Right lobe of liver (tissue), 6 donors: Measurements from ENCODE around the gene FNDC8. TPM values are rescaled to one million over a fixed set of nuclear protein-coding genes. Genes with fewer than 3 reads are reported as not detected.
A peak's percentile ranks its signal among the peaks of the same experiment; 100 is the strongest.
"Not testable (repeated sequence)": the region's sequence is repeated elsewhere in the genome, so short reads cannot be mapped to it uniquely, and the experiment has no call there.

Experiments
- ATAC-seq, 4 donors: fragments of 200-7000 bp; cut with Tn5 transposase; one replicate each; pipeline ENCODE4 v1.9.1; 2020; ENCODE audit warnings: mild to moderate bottlenecking in 4 of 4, moderate library complexity in 4 of 4
- DNase-seq, 3 donors: peaks; one replicate each; pipeline ENCODE4 v3.0.0-alpha.2; 2020
- H3K27ac ChIP-seq, 3 donors: fragments of 200-600 bp; one replicate each; pipeline ENCODE4 v1.8.0; 2022
- H3K27me3 ChIP-seq, 2 donors: fragments of 200-600 bp; one replicate each; pipeline ENCODE4 v1.8.0; 2022
- H3K36me3 ChIP-seq, 4 donors: fragments of 200-600 bp; sonication (generic) in 1 of 4; one replicate each; pipeline versions ENCODE4 v1.5.1 to v1.8.0; 2017 to 2022; ENCODE audit warnings: control low read depth in 1 of 4
- H3K4me1 ChIP-seq, 4 donors: fragments of 200-600 bp; sonication (generic) in 1 of 4; one replicate each; pipeline versions ENCODE4 v1.5.1 to v1.8.0; 2017 to 2022; ENCODE audit warnings: control low read depth in 1 of 4
- H3K4me3 ChIP-seq, 3 donors: fragments of 200-600 bp; one replicate each; pipeline ENCODE4 v1.8.0; 2022
- H3K9me3 ChIP-seq, 4 donors: fragments of 200-600 bp; sonication (generic) in 1 of 4; one replicate each; pipeline versions ENCODE4 v1.5.1 to v1.8.0; 2017 to 2022; ENCODE audit warnings: control low read depth in 1 of 4
- CTCF ChIP-seq, 4 donors: fragments of 200-600 bp in 3 of 4; fragments of 450-650 bp in 1 of 4; IDR thresholded peaks; one replicate each; pipeline versions ENCODE4 v1.5.1 to v1.8.0; 2016 to 2022; ENCODE audit warnings: antibody characterized with exemption in 4 of 4, mild to moderate bottlenecking in 2 of 4
- POLR2A ChIP-seq: fragments of 450-650 bp; IDR thresholded peaks from one replicate; pipeline ENCODE4 v1.6.1; 2017; ENCODE audit warnings: antibody characterized with exemption, mild to moderate bottlenecking
- WGBS: methylation state at CpG from one replicate; pipeline ENCODE4 v1.1.6; 2018; ENCODE audit warnings: low coverage, low lambda C conversion rate; ENCODE audit not compliant: insufficient coverage; ENCODE audit errors: missing lambda C conversion rate; 5-methylcytosine and 5-hydroxymethylcytosine counted together
- intact Hi-C, 2 donors: fragments of 100-400 bp; cut with DNase I; formaldehyde crosslinking; loops; one replicate each; pipeline versions ENCODE4 v1.11.2 to v1.14.1; 2022
- small RNA-seq, 2 experiments: library from RNA; depleted of rRNA; stranded (forward); fragments of <200 nt; gene quantifications; one replicate each; pipeline ENCODE3, GENCODE V24; 2016
- total RNA-seq, 6 experiments: library from RNA; depleted of rRNA in 2 of 6; stranded (reverse); fragments of >200 nt in 2 of 6; fragmentation: NEBNext Ultra II Directional in 3 of 6; extraction: Animal tissue kit (Norgen Biotek cat#: 25700) in 3 of 6; gene quantifications; one replicate each; pipeline versions ENCODE4 v1.1.0 to v1.2.4, GENCODE V29; 2016 to 2023
- donor health status: DM: no; HTN: yes; CAD: no.
- donor health status: DM: no; HTN: no; CAD: no.
- donor health status: DM: no; HTN: no; CAD: no.
- donor health status: DM: no; HTN: yes; CAD: no.
- donor health status: DM: no; HTN: yes; CAD: no.

The FNDC8 gene
- total RNA-seq, 6 experiments from 2014 or later: not detected

- Histone ChIP-seq H3K4me3 (no peak overlapping the region), H3K27me3 (no peaks in the 10 kb centered on the region), H3K4me1 (no peaks in the 10 kb centered on the region), H3K27ac (no peak overlapping the region), H3K36me3 (no peaks in the 10 kb centered on the region), H3K9me3 (no peaks in the 10 kb centered on the region)
- DNase-seq: no peak
- WGBS: 88% methylated on average over 2 of the region's 2 CpGs
- intact Hi-C loops: loop anchor here in 1 of 2 donors (10.0 kb wide), 1 partner anchor 360 kb away; the partner anchor contains the start of gene SLFN12L
- no peak for TF ChIP-seq POLR2A
- no peak for TF ChIP-seq CTCF (IDR thresholded peaks at IDR 0.05)
- no peak for ATAC-seq
These were observed 53.5 kb downstream of the FNDC8 start for GRCh38 chr17:35174835-35175334.

- intact Hi-C loops: loop anchor here in 1 of 2 donors (10.0 kb wide), 1 partner anchor 359 kb away; the partner anchor contains the start of gene SLFN12L
- Histone ChIP-seq H3K36me3 (no peaks in the 10 kb centered on the region), H3K4me3 (no peak overlapping the region), H3K9me3 (no peaks in the 10 kb centered on the region), H3K27ac (no peak overlapping the region), H3K27me3 (no peaks in the 10 kb centered on the region), H3K4me1 (no peaks in the 10 kb centered on the region)
- TF ChIP-seq CTCF (IDR thresholded peaks at IDR 0.05) (no peak), POLR2A (no peak)
- no peak for ATAC-seq
- WGBS: 63% methylated on average over 3 of the region's 9 CpGs
- peak in 1 of 3 donors; percentile 9 for DNase-seq
These were observed 54.4 kb downstream of the FNDC8 start for GRCh38 chr17:35175638-35176415.

- Histone ChIP-seq H3K36me3 (no peaks in the 10 kb centered on the region), H3K27ac (no peak overlapping the region), H3K4me1 (no peaks in the 10 kb centered on the region), H3K27me3 (no peaks in the 10 kb centered on the region), H3K4me3 (no peak overlapping the region), H3K9me3 (no peaks in the 10 kb centered on the region)
- peak in 1 of 3 donors; percentile 15 for DNase-seq
- intact Hi-C loops: loop anchor here in 1 of 2 donors (10.0 kb wide), 1 partner anchor 358 kb away; the partner anchor contains the start of gene SLFN12L
- no peak for ATAC-seq
- WGBS: 46% methylated on average over 2 of the region's 8 CpGs
- TF ChIP-seq CTCF (IDR thresholded peaks at IDR 0.05): no peak
- no peak for TF ChIP-seq POLR2A
These were observed 55.5 kb downstream of the FNDC8 start for GRCh38 chr17:35176897-35177296.

GRCh38 chr17:35179379-35179778 is 58.0 kb downstream of the FNDC8 start:
- H3K4me3 ChIP-seq, H3K9me3 ChIP-seq, H3K27ac ChIP-seq, ATAC-seq, H3K36me3 ChIP-seq, H3K4me1 ChIP-seq, H3K27me3 ChIP-seq: not testable (repeated sequence)
- intact Hi-C loops: loop anchor here in 1 of 2 donors (10.0 kb wide), 1 partner anchor 355 kb away; the partner anchor contains the start of gene SLFN12L
- no CpG with 5 or more reads among the region's 5 CpGs for WGBS
- DNase-seq: peak in 1 of 3 donors; percentile 19

Small RNA genes lying within 50 kb of the gene (small RNA-seq; reads per million reads assigned to genes)
- gene AC004223.1 (0 reads per million in 2 experiments), gene RNU6-840P (0 reads per million in 2 experiments)

Other genes starting within 250 kb of the FNDC8 start
- gene CCT6B, start 160.2 kb upstream of the FNDC8 start, total RNA-seq: 1 to 10 TPM in 3 of 6 experiments, under 1 TPM in 3; 0.31 to 2.4 (median 1.1) TPM
- 1 to 10 TPM; 4.5 to 6.5 (median 4.8) TPM for gene ZNF830, start 160.1 kb upstream of the FNDC8 start, total RNA-seq
- 10 to 100 TPM; 10.6 to 17.0 (median 12.2) TPM for gene LIG3, start 141.1 kb upstream of the FNDC8 start, total RNA-seq
- 10 to 100 TPM; 29.0 to 39.0 (median 34.1) TPM for gene RFFL, start 57.9 kb upstream of the FNDC8 start, total RNA-seq
- 1 to 10 TPM; 3.9 to 5.5 (median 4.3) TPM for gene RAD51D, start 1.8 kb upstream of the FNDC8 start, total RNA-seq
- 10 to 100 TPM in 1 of 6 experiments, 1 to 10 TPM in 5; 4.9 to 12.3 (median 5.9) TPM for gene NLE1, start 20.7 kb downstream of the FNDC8 start, total RNA-seq
- under 1 TPM in 2 of 6 experiments, not detected in 4; 0.07 to 0.19 TPM for gene UNC45B, start 26.2 kb downstream of the FNDC8 start, total RNA-seq
- gene SLC35G3, start 72.8 kb downstream of the FNDC8 start, total RNA-seq: not detected
- 1 to 10 TPM; 4.9 to 7.9 (median 5.5) TPM for gene SLFN5, start 121.5 kb downstream of the FNDC8 start, total RNA-seq